C4-2B (cell line): Measurements from ENCODE around the gene RRBP1.

ENCODE experiments used
- H3K27ac ChIP-seq: fragments of 450-650 bp; 2 replicates; pipeline ENCODE4 v1.5.1; 2017
- CTCF ChIP-seq: fragments of 450-650 bp; conservative IDR thresholded peaks from 2 replicates; pipeline ENCODE4 v1.5.1; 2017; ENCODE audit warnings: mild to moderate bottlenecking
- ZFX ChIP-seq: fragments of 450-650 bp; IDR thresholded peaks from 2 replicates; pipeline ENCODE4 v1.6.1; 2017

The RRBP1 gene

GRCh38 chr20:17684077-17684888 is 2.2 kb upstream of the RRBP1 start:
- TF ChIP-seq ZFX = no peak
- TF ChIP-seq CTCF = no peak
- H3K27ac ChIP-seq = peak overlapping the region; percentile 10; the same call in 1 of the 2 replicates

- H3K27ac ChIP-seq = peak overlapping the region; percentile 10; the same call in 1 of the 2 replicates
- TF ChIP-seq ZFX (no peak), CTCF (no peak)
Measured at GRCh38 chr20:17683218-17684076, 1.4 kb upstream of the RRBP1 start.

- no peak for TF ChIP-seq ZFX
- TF ChIP-seq CTCF = peak; percentile 40
- H3K27ac ChIP-seq = peak overlapping the region; percentile 81
Measured at GRCh38 chr20:17682889-17683198, 802 bp upstream of the RRBP1 start.

- TF ChIP-seq ZFX = peak; percentile 46; the same call in 1 of the 2 replicates
- TF ChIP-seq CTCF = no peak
- H3K27ac ChIP-seq = peak overlapping the region; percentile 81
Measured at GRCh38 chr20:17681726-17682102, 328 bp downstream of the RRBP1 start.

GRCh38 chr20:17680836-17681725 is 961 bp downstream of the RRBP1 start:
- no peak for TF ChIP-seq ZFX
- TF ChIP-seq CTCF = peak; percentile 82
- peak overlapping the region; percentile 81 for H3K27ac ChIP-seq

GRCh38 chr20:17679941-17680835 is 1.9 kb downstream of the RRBP1 start:
- TF ChIP-seq CTCF (no peak), ZFX (no peak)
- peak overlapping the region; percentile 81 for H3K27ac ChIP-seq
